ENCODE results near the gene TXNRD3. TPM values are rescaled to one million over a fixed set of nuclear protein-coding genes. Genes with fewer than 3 reads are reported as not detected.

Gene TXNRD3
- total RNA-seq, 4 donors from 2014 or later, result 10.9 to 19.2 (median 13.4) TPM

GRCh38 chr3:126620738-126621137 is 34.2 kb downstream of the TXNRD3 start:
- TF ChIP-seq, protein P1, sequence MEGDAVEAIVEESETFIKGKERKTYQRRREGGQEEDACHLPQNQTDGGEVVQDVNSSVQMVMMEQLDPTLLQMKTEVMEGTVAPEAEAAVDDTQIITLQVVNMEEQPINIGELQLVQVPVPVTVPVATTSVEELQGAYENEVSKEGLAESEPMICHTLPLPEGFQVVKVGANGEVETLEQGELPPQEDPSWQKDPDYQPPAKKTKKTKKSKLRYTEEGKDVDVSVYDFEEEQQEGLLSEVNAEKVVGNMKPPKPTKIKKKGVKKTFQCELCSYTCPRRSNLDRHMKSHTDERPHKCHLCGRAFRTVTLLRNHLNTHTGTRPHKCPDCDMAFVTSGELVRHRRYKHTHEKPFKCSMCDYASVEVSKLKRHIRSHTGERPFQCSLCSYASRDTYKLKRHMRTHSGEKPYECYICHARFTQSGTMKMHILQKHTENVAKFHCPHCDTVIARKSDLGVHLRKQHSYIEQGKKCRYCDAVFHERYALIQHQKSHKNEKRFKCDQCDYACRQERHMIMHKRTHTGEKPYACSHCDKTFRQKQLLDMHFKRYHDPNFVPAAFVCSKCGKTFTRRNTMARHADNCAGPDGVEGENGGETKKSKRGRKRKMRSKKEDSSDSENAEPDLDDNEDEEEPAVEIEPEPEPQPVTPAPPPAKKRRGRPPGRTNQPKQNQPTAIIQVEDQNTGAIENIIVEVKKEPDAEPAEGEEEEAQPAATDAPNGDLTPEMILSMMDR (IDR thresholded peaks at IDR 0.05; ENCODE audit: low read depth), result no peak

DNA sequence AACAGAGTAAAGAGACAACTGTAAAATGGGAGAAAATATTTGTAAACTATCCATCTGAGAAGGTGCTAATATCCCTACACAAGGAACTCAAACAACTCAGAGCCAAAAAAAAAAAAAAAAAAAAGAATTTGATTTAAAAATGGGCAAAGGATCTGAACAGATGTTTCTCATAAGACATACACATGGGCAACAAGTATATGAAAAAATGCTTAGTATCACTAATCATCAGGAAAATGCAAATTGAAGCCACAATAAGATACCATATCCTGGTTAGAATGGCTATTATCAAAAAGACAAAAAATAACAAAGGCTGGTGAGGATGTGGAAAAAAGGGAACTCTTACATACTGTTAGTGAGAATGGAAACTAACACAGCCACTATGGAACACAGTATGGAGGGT is 36.2 kb downstream of the TXNRD3 start:
- TF ChIP-seq, protein P1 (IDR thresholded peaks at IDR 0.05; ENCODE audit: low read depth), result no peak

DNA sequence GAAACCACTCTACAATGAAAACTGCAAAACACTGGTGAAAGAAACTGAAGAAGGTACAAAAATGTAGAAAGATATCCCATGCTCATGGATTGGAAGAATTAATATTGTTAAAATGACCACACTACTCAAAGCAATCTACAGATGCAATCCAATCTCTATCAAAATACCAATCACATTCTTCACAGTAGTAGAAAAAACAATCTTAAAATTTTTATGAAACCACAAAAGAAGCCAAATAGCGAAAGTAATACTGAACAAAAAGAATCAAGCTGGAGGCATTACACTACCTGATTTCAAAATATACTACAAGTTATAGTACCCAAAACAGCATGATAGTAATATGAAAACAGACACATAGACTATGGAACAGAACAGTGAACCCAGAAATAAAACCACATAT is 36.9 kb downstream of the TXNRD3 start:
- TF ChIP-seq, protein P1 (IDR thresholded peaks at IDR 0.05; ENCODE audit: low read depth), result no peak

- TF ChIP-seq, protein P1 (IDR thresholded peaks at IDR 0.05; ENCODE audit: low read depth), result no peak
Measured at GRCh38 chr3:126617571-126617970, 37.4 kb downstream of the TXNRD3 start.

- TF ChIP-seq, protein P1 (IDR thresholded peaks at IDR 0.05; ENCODE audit: low read depth), result no peak
Measured at GRCh38 chr3:126616931-126617330, 38.0 kb downstream of the TXNRD3 start.

GRCh38 chr3:126613479-126614188 is 41.3 kb downstream of the TXNRD3 start:
- TF ChIP-seq, protein P1 (IDR thresholded peaks at IDR 0.05; ENCODE audit: low read depth), result no peak

GRCh38 chr3:126612479-126613205 is 42.3 kb downstream of the TXNRD3 start:
- TF ChIP-seq, protein P1 (IDR thresholded peaks at IDR 0.05; ENCODE audit: low read depth), result no peak
